K562 (cell line): ENCODE data around the gene AIMP2. TPM values are rescaled to one million over a fixed set of nuclear protein-coding genes. Genes with fewer than 3 reads are reported as not detected.
A peak's percentile ranks its signal among the peaks of the same experiment; 100 is the strongest.

Source experiments
- ATAC-seq: fragments of 200-7000 bp; cut with Tn5 transposase; 3 replicates; pipeline ENCODE4 v1.9.1; 2020; ENCODE audit warnings: moderate library complexity
- BruUV-seq: library from RNA; stranded (reverse); fragments of 400-500 nt; replicated peaks from 2 replicates; lab custom pipeline; 2021; lab: Mats Ljungman, UMichigan
- CTCF ChIA-PET: fragments of 300-600 bp; formaldehyde crosslinking; extraction: SDS; loops from one replicate; lab custom pipeline; 2021; ENCODE audit warnings: low intra/inter-chr PET ratio; lab: Yijun Ruan, JAX
- POLR2A ChIA-PET: fragments of 300-600, 350-650 bp; sonication (Branson Sonifier 250); formaldehyde crosslinking; extraction: SDS; loops from one replicate; lab custom pipeline; 2021; ENCODE audit warnings: antibody characterized with exemption, inconsistent platforms; lab: Yijun Ruan, JAX
- DNase-seq, 4 experiments: peaks; one replicate each; pipeline versions ENCODE4 v3.0.0 to v3.0.0-alpha.2; 2011 to 2018; ENCODE audit warnings: low spot score in 3 of 4, mixed read lengths in 3 of 4; ENCODE audit errors: extremely low read depth in 1 of 4
- FAIRE-seq: peaks from 2 replicates; lab custom pipeline; 2011; peaks lifted over from hg19 to GRCh38; lab: Jason Lieb, UNC
- H2AFZ ChIP-seq: 2 replicates; pipeline ENCODE4 v1.6.0; 2011; ENCODE audit warnings: low read depth, low read length, control low read depth, inconsistent platforms
- H3K27ac ChIP-seq: fragments of 200-600 bp; 3 replicates; pipeline ENCODE4 v1.8.0; 2011; ENCODE audit warnings: low read depth, mild to moderate bottlenecking, control low read depth, inconsistent platforms, low read length, moderate library complexity, mixed read lengths; ENCODE audit errors: extremely low read depth
- H3K27me3 ChIP-seq, 2 experiments: fragments of 300-600 bp in 1 of 2; 2 replicates in 1 of 2; 3 replicates in 1 of 2; pipeline versions ENCODE4 v1.6.0 to v1.8.0; 2011; ENCODE audit warnings: inconsistent platforms in 2 of 2, low read length in 2 of 2, mild to moderate bottlenecking in 1 of 2, mixed read lengths in 1 of 2, moderate library complexity in 1 of 2; ENCODE audit not compliant: control insufficient read depth in 2 of 2, insufficient read depth in 2 of 2
- H3K36me3 ChIP-seq: fragments of 300-600 bp; 3 replicates; pipeline ENCODE4 v1.8.0; 2011; ENCODE audit warnings: mild to moderate bottlenecking, low read length, inconsistent platforms; ENCODE audit not compliant: control insufficient read depth, insufficient read depth
- H3K4me1 ChIP-seq, 2 experiments: fragments of 200-600 bp in 1 of 2; replicated peaks in 1 of 2; 2 replicates in 1 of 2; 3 replicates in 1 of 2; pipeline versions ENCODE4 v1.5.1 to v1.8.0; 2011; ENCODE audit warnings: inconsistent platforms in 2 of 2, low read length in 2 of 2, mild to moderate bottlenecking in 1 of 2, mixed read lengths in 1 of 2, moderate library complexity in 1 of 2; ENCODE audit not compliant: control insufficient read depth in 2 of 2, insufficient read depth in 2 of 2
- H3K4me2 ChIP-seq: 2 replicates; pipeline ENCODE4 v1.6.1; 2011; ENCODE audit warnings: low read length, control low read depth, inconsistent platforms, mixed read lengths; ENCODE audit not compliant: insufficient read depth
- H3K4me3 ChIP-seq: fragments of 200-600 bp; sonication (generic), shearing (Covaris generic); 2 replicates; pipeline ENCODE4 v1.5.1; 2016; ENCODE audit warnings: control low read depth, inconsistent platforms
- H3K79me2 ChIP-seq: fragments of 200-600 bp; 3 replicates; pipeline ENCODE4 v1.8.0; 2011; ENCODE audit warnings: low read length, inconsistent platforms; ENCODE audit not compliant: control insufficient read depth, insufficient read depth
- H3K9ac ChIP-seq, 2 experiments: 2 replicates each; pipeline versions ENCODE4 v1.6.0 to v1.6.1; 2011; ENCODE audit warnings: low read depth in 2 of 2, low read length in 2 of 2, control low read depth in 1 of 2, inconsistent platforms in 1 of 2, mild to moderate bottlenecking in 1 of 2, mixed read lengths in 1 of 2; ENCODE audit not compliant: insufficient read depth in 1 of 2
- H3K9me1 ChIP-seq: one replicate; pipeline ENCODE4 v1.6.0; 2011; ENCODE audit warnings: inconsistent platforms, mild to moderate bottlenecking, low read length, moderate library complexity; ENCODE audit not compliant: control insufficient read depth, insufficient read depth
- H3K9me3 ChIP-seq: replicated peaks from 2 replicates; pipeline ENCODE4 v1.5.1; 2011; ENCODE audit warnings: low read depth, low read length, inconsistent platforms; ENCODE audit not compliant: control insufficient read depth, insufficient read depth
- H4K20me1 ChIP-seq: replicated peaks from 2 replicates; pipeline ENCODE4 v1.6.1; 2011; ENCODE audit warnings: low read length, inconsistent platforms, mixed read lengths; ENCODE audit not compliant: control insufficient read depth, insufficient read depth
- BHLHE40 ChIP-seq: IDR thresholded peaks from 2 replicates; pipeline ENCODE4 v1.6.1; 2011; ENCODE audit warnings: low read length, improper control_type of control experiment
- BRCA1 ChIP-seq, 2 experiments: fragments of 450-650 bp in 1 of 2; sonication (generic) in 1 of 2; formaldehyde crosslinking in 1 of 2; IDR thresholded peaks; 2 replicates each; pipeline versions ENCODE4 v1.5.0 to v1.6.1; 2017 to 2020; ENCODE audit warnings: mild to moderate bottlenecking in 1 of 2, missing genetic modification reagents in 1 of 2
- DMBX1 ChIP-seq: fragments of 250-450 bp; sonication (Bioruptor Pico); IDR thresholded peaks from 2 replicates; pipeline ENCODE4 v1.8.0; 2022; ENCODE audit warnings: inconsistent platforms, mild to moderate bottlenecking, moderate library complexity, borderline replicate concordance
- JUND ChIP-seq, 2 experiments: IDR thresholded peaks; 2 replicates in 1 of 2; 3 replicates in 1 of 2; pipeline ENCODE4 v1.6.1; 2011; ENCODE audit warnings: borderline replicate concordance in 2 of 2, low read depth in 2 of 2, low read length in 2 of 2, improper control_type of control experiment in 1 of 2, missing biosample characterization in 1 of 2, missing genetic modification characterization in 1 of 2, missing genetic modification reagents in 1 of 2
- KDM1A ChIP-seq, 2 experiments: fragments of 450-650 bp; IDR thresholded peaks; 2 replicates each; pipeline ENCODE4 v1.6.1; 2016; ENCODE audit warnings: mild to moderate bottlenecking in 2 of 2
- NR1H2 ChIP-seq: sonication (generic); formaldehyde crosslinking; IDR thresholded peaks from 2 replicates; pipeline ENCODE4 v1.4.0; 2020; ENCODE audit warnings: mild to moderate bottlenecking, missing genetic modification reagents
- NR4A1 ChIP-seq, 2 experiments: fragments of 250-450 bp in 1 of 2; fragments of 450-650 bp in 1 of 2; sonication (Bioruptor Pico) in 1 of 2; IDR thresholded peaks; 2 replicates each; pipeline versions ENCODE4 v1.4.0 to v1.6.1; 2016 to 2020; ENCODE audit warnings: mild to moderate bottlenecking in 2 of 2, missing compliant biosample characterization in 1 of 2, missing genetic modification characterization in 1 of 2, moderate library complexity in 1 of 2
- PHTF2 ChIP-seq: fragments of 250-450 bp; sonication (Bioruptor Pico); IDR thresholded peaks from 2 replicates; pipeline ENCODE4 v1.5.0; 2021; ENCODE audit warnings: mild to moderate bottlenecking
- TAL1 ChIP-seq: fragments of 450-650 bp; IDR thresholded peaks from 2 replicates; pipeline ENCODE4 v1.6.1; 2016; ENCODE audit warnings: mild to moderate bottlenecking
- ZNF239 ChIP-seq: fragments of 250-450 bp; sonication (Bioruptor Pico); IDR thresholded peaks from 2 replicates; pipeline ENCODE4 v1.4.0; 2020; ENCODE audit warnings: mild to moderate bottlenecking
- ZNF282 ChIP-seq: sonication (generic); formaldehyde crosslinking; IDR thresholded peaks from 2 replicates; pipeline ENCODE4 v1.8.1; 2023; ENCODE audit warnings: missing genetic modification reagents
- ZNF311 ChIP-seq: fragments of 250-450 bp; sonication (Bioruptor Pico); IDR thresholded peaks from 2 replicates; pipeline ENCODE4 v1.4.0; 2020; ENCODE audit warnings: mild to moderate bottlenecking, moderate library complexity
- ZNF507 ChIP-seq: conservative IDR thresholded peaks from 2 replicates; pipeline ENCODE4 v1.6.1; 2017; ENCODE audit warnings: missing genetic modification characterization, missing compliant biosample characterization
- ZNF586 ChIP-seq: fragments of 450-650 bp; formaldehyde crosslinking; conservative IDR thresholded peaks from 2 replicates; pipeline ENCODE4 v1.4.0; 2020; ENCODE audit warnings: mild to moderate bottlenecking, moderate library complexity
- ZNF644 ChIP-seq: fragments of 200-800 bp; sonication (Bioruptor generic); IDR thresholded peaks from 2 replicates; pipeline ENCODE4 v1.6.1; 2016; ENCODE audit warnings: low read depth, missing genetic modification characterization, missing compliant biosample characterization
- WGBS: fragments of 100-300 bp; shearing (Covaris generic); methylation state at CpG from one replicate; pipeline ENCODE4 v1.1.6; 2016; ENCODE audit warnings: low coverage, mixed read lengths; ENCODE audit not compliant: insufficient coverage; ENCODE audit errors: missing lambda C conversion rate; 5-methylcytosine and 5-hydroxymethylcytosine counted together
- in situ Hi-C: fragments of 300-500 bp; cut with MboI; formaldehyde crosslinking; loops from 4 replicates; pipeline ENCODE4 v1.15.0; 2018; ENCODE audit warnings: inconsistent platforms, mixed read lengths
- intact Hi-C: fragments of 100-400 bp; cut with micrococcal nuclease; formaldehyde crosslinking; loops from 2 replicates; pipeline ENCODE4 v1.14.2; 2022
- polyA plus RNA-seq, 8 experiments: library from polyadenylated mRNA; depleted of rRNA in 4 of 8; stranded (reverse) in 5 of 8; unstranded in 3 of 8; fragments of >200 nt; fragmentation: Nextera tagmentation in 2 of 8; fragmentation: Illumina TruSeq in 1 of 8; extraction: Ambion mirVana in 2 of 8; extraction: Trizol in 1 of 8; gene quantifications; 2 replicates each; pipeline versions ENCODE4 v1.2.1 to v1.2.3, GENCODE V29; 2011 to 2014; ENCODE audit warnings: inconsistent platforms in 1 of 8, missing spikeins in 1 of 8
- total RNA-seq, 7 experiments: library from RNA; depleted of rRNA in 6 of 7; stranded (reverse); fragments of >200 nt in 6 of 7; fragmentation: Illumina TruSeq in 2 of 7; extraction: Trizol in 2 of 7; gene quantifications; 2 replicates each; pipeline versions ENCODE4 v1.2.1 to v1.2.3, GENCODE V29; 2011 to 2021; ENCODE audit warnings: low replicate concordance in 1 of 7
- TF ChIP-seq, protein P1 (sequence below), 2 experiments: fragments of 250-450 bp in 1 of 2; fragments of 450-650 bp in 1 of 2; sonication (Bioruptor Pico) in 1 of 2; IDR thresholded peaks; 2 replicates each; pipeline versions ENCODE4 v1.6.1 to v1.8.0; 2016 to 2021; ENCODE audit warnings: mild to moderate bottlenecking in 2 of 2, moderate library complexity in 2 of 2, missing compliant biosample characterization in 1 of 2, missing genetic modification characterization in 1 of 2
- TF ChIP-seq, protein P2 (sequence below): sonication (generic); formaldehyde crosslinking; IDR thresholded peaks from 2 replicates; pipeline ENCODE4 v1.8.1; 2023; ENCODE audit warnings: mild to moderate bottlenecking, missing genetic modification reagents, moderate library complexity

AIMP2 gene
- total and polyA plus RNA-seq, 9 of the 15 experiments (the other 6 are each of a cell fraction or from before 2014, with no cell fraction given): 47.5 to 84.9 (median 63.5) TPM

GRCh38 chr7:6016653-6016966 lies 7.5 kb downstream of the AIMP2 start:
- peak overlapping the region in 1 of 2 experiments; percentile 57; a peak in 2 of 4 replicates for H3K9ac ChIP-seq
- no peak overlapping the region for H2AFZ ChIP-seq
- WGBS: 94% methylated on average over 7 of the region's 8 CpGs
- no peaks in the 10 kb centered on the region for H3K27me3 ChIP-seq
- in situ Hi-C loops (no loop called here), intact Hi-C loops (no loop called here)
- peaks cover 89% of the 10 kb centered on the region for H3K36me3 ChIP-seq
- H3K4me3 ChIP-seq: no peak overlapping the region
- no peak for DNase-seq
- ChIA-PET CTCF (no interaction called here), POLR2A (interaction anchor here (0.8 to 2.0 kb wide), 2 partner anchors 7 to 92 kb away, joined by 3 to 16 read pairs; no protein-coding TSS in a partner anchor)
- H3K79me2 ChIP-seq: peaks cover 24% of the 10 kb centered on the region
- H3K4me1 ChIP-seq: peaks cover 2 to 14% of the 10 kb centered on the region in 2 experiments; a peak in 4 of 5 replicates
- no peaks in the 10 kb centered on the region for H4K20me1 ChIP-seq
- no TSS peak for BruUV-seq
- no peak for FAIRE-seq
- no peaks in the 10 kb centered on the region for H3K9me3 ChIP-seq
- no peak for ATAC-seq
- peak overlapping the region; percentile 78 for H3K27ac ChIP-seq
- H3K9me1 ChIP-seq: no peaks in the 10 kb centered on the region
- no peak overlapping the region for H3K4me2 ChIP-seq
- TF ChIP-seq PHTF2 (CRISPR knock-in tag) (no peak), ZNF586 (CRISPR knock-in tag) (no peak), BRCA1 (IDR thresholded peaks at IDR 0.05) (no peak), BRCA1 (CRISPR knock-in tag; IDR thresholded peaks at IDR 0.05) (no peak), KDM1A (IDR thresholded peaks at IDR 0.05) (no peak), NR4A1 (CRISPR knock-in tag; IDR thresholded peaks at IDR 0.05) (no peak), NR4A1 (tag; IDR thresholded peaks at IDR 0.05) (0 out of 2 replicates have a peak, but pooled peaks have one; percentile 15), ZNF239 (CRISPR knock-in tag) (0 out of 2 replicates have a peak, but pooled peaks have one; percentile 6), TAL1 (no peak), ZNF311 (CRISPR knock-in tag) (0 out of 2 replicates have a peak, but pooled peaks have one; percentile 10), ZNF507 (no peak), JUND (IDR thresholded peaks at IDR 0.05; ENCODE audit: borderline replicate concordance, low read depth, low read length) (no peak), JUND (tag; IDR thresholded peaks at IDR 0.05; ENCODE audit: borderline replicate concordance, low read depth, low read length) (no peak), ZNF282 (CRISPR knock-in tag) (no peak), BHLHE40 (no peak), NR1H2 (CRISPR knock-in tag) (no peak), DMBX1 (CRISPR knock-in tag) (peak; percentile 60; the same call in 1 of the 2 replicates), ZNF644 (peak; percentile 55; the same call in 1 of the 2 replicates)
- TF ChIP-seq, protein P1, sequence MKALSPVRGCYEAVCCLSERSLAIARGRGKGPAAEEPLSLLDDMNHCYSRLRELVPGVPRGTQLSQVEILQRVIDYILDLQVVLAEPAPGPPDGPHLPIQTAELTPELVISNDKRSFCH (CRISPR knock-in tag; IDR thresholded peaks at IDR 0.05): no peak
- TF ChIP-seq, protein P1 (tag; IDR thresholded peaks at IDR 0.05): 0 out of 2 replicates have a peak, but pooled peaks have one; percentile 1
- TF ChIP-seq, protein P2, sequence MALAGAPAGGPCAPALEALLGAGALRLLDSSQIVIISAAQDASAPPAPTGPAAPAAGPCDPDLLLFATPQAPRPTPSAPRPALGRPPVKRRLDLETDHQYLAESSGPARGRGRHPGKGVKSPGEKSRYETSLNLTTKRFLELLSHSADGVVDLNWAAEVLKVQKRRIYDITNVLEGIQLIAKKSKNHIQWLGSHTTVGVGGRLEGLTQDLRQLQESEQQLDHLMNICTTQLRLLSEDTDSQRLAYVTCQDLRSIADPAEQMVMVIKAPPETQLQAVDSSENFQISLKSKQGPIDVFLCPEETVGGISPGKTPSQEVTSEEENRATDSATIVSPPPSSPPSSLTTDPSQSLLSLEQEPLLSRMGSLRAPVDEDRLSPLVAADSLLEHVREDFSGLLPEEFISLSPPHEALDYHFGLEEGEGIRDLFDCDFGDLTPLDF: no peak
